ENCODE data around the gene BTBD7. TPM values are rescaled to one million over a fixed set of nuclear protein-coding genes. Genes with fewer than 3 reads are reported as not detected.

Gene BTBD7
- total RNA-seq: 10 to 100 TPM; 39.9 to 59.2 (median 45.6) TPM
- long read RNA-seq, donor 1, full-length matches to known transcripts: 6 of 22 reads
- long read RNA-seq, donor 1, partial matches to known transcripts: 7 of 22 reads
- long read RNA-seq, donor 1, other reads (novel, unspliced or antisense): 9 of 22 reads
- long read RNA-seq, donor 2, partial matches to known transcripts: 0 of 1 reads
- long read RNA-seq, donor 2, other reads (novel, unspliced or antisense): 1 of 1 reads

DNA sequence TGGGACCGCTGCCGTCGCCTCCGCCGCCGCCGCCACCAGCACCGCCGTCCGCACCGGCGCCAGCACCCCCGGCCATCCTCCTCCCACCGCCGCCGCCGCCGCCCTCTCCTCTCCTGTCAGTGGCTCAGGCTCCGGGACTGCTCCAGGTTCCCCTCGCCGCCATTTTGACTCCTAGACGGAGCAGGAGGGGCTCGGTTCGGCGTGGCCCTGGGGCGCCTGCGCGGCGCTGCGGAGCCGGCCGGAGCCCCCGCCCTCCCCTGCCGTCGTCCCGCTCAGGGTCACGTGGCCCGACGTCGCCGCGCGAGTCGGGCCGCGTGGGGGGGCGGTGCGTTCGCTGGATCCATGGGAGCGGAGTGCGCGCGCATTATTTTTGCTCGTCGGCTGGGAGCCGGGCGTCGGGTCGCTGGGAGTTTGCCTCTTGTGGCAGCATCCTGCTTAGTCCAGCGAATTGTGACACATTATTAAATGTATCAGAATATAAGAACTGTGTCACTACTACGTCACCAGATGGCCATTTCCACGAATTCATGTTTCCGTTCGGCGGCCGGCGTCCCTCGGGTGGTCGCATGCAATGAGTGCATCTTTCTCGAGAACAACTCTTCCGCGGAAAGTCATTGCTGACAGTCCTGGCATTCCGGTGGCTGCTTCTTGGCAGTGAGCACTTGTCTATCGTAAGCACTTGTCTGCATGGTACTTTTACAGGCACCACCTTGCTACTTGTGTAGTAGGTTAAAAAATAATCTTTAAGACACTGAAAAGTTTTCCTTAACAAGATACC is at the start of gene BTBD7:
Gene BTBD7, minus strand, starts transcription at position 184 of the 778 bp plus-strand sequence. CDS start 36,985 bp downstream, outside the sequence.
- intact Hi-C loops (cut with DNase I, micrococcal nuclease): no loop called here
- peak; percentile 96 for ATAC-seq
- H3K4me1 ChIP-seq (ENCODE audit: low read depth): peaks cover 38% of the 10 kb centered on the region

GRCh38 chr14:93381644-93382043 is 48.8 kb upstream of the BTBD7 start:
- DNase-seq (no peak), ATAC-seq (no peak)
- H3K9me3 ChIP-seq: no peaks in the 10 kb centered on the region
- intact Hi-C loops (cut with DNase I, micrococcal nuclease): no loop called here
- no peaks in the 10 kb centered on the region for H3K36me3 ChIP-seq (ENCODE audit: low read depth)
- TF ChIP-seq, protein P1, sequence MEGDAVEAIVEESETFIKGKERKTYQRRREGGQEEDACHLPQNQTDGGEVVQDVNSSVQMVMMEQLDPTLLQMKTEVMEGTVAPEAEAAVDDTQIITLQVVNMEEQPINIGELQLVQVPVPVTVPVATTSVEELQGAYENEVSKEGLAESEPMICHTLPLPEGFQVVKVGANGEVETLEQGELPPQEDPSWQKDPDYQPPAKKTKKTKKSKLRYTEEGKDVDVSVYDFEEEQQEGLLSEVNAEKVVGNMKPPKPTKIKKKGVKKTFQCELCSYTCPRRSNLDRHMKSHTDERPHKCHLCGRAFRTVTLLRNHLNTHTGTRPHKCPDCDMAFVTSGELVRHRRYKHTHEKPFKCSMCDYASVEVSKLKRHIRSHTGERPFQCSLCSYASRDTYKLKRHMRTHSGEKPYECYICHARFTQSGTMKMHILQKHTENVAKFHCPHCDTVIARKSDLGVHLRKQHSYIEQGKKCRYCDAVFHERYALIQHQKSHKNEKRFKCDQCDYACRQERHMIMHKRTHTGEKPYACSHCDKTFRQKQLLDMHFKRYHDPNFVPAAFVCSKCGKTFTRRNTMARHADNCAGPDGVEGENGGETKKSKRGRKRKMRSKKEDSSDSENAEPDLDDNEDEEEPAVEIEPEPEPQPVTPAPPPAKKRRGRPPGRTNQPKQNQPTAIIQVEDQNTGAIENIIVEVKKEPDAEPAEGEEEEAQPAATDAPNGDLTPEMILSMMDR (IDR thresholded peaks at IDR 0.05): no peak
- no peaks in the 10 kb centered on the region for H3K4me1 ChIP-seq (ENCODE audit: low read depth)
- no peak overlapping the region for H3K4me3 ChIP-seq

More for the DNA sequence above, at the start of gene BTBD7:
- H3K9me3 ChIP-seq: no peaks in the 10 kb centered on the region
- H3K36me3 ChIP-seq (ENCODE audit: low read depth): no peaks in the 10 kb centered on the region
- DNase-seq: peak; percentile 96 to 97 (median 97)
- peak within 1 kb of the TSS; percentile 94 for H3K4me3 ChIP-seq
- TF ChIP-seq, protein P1 (IDR thresholded peaks at IDR 0.05): no peak

DNA sequence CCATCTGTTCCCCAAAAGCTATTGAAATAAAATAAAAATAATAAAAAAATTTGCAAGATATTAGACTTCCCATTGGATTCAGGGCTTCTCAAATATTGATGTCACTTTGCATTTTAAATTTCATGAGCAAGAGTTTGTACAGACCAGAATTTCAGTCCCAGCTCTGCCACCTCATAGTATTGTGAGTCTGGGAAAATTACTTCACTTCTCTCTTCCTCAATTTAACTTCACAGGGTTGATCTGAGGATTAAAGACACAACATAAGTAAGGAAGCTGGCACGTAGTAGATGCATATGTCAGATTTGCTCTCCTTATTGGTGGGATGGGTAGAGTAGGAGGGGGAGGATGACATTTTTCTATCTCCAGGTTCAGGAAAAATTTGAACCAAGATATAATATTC is 47.0 kb upstream of the BTBD7 start:
- H3K36me3 ChIP-seq (ENCODE audit: low read depth): no peaks in the 10 kb centered on the region
- no peaks in the 10 kb centered on the region for H3K4me1 ChIP-seq (ENCODE audit: low read depth)
- no peaks in the 10 kb centered on the region for H3K9me3 ChIP-seq
- ATAC-seq: no peak
- no peak for DNase-seq
- TF ChIP-seq, protein P1 (IDR thresholded peaks at IDR 0.05): no peak
- intact Hi-C loops (cut with DNase I, micrococcal nuclease): no loop called here
- H3K4me3 ChIP-seq: no peak overlapping the region

- TF ChIP-seq, protein P1 (IDR thresholded peaks at IDR 0.05): no peak
- H3K4me1 ChIP-seq (ENCODE audit: low read depth): no peaks in the 10 kb centered on the region
- peak; percentile 65 for ATAC-seq
- DNase-seq: peak in 1 of 3 donors; percentile 15
- intact Hi-C loops (cut with DNase I, micrococcal nuclease): no loop called here
- no peaks in the 10 kb centered on the region for H3K36me3 ChIP-seq (ENCODE audit: low read depth)
- H3K4me3 ChIP-seq: no peak overlapping the region
- H3K9me3 ChIP-seq: no peaks in the 10 kb centered on the region
Observed at GRCh38 chr14:93375673-93376156, 42.9 kb upstream of the BTBD7 start.

DNA sequence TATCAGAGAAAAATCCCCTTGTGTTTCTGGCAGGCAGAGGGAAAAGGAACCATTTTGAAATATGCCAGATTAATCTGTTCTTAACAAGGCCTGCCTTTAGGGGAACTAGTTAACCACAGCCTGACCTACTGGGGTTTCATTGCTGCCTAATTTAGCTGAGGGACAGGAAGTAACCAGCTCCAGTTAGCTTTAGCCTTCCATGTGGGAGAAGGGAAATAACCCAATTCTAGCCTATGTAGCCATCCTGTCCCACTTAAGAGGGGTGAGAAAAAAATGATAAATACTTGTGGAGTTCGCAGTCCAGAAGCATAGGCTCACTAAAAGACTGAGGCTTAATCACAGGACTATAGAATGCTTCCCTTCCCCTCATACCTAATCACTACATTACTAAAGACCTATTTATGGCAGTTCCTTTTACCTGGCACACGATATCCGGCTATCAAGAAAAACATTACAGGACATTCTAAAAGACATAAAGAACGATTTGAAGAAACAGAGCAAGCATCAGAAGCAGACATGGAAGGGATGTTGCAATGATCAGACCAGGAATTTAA is 37.0 kb upstream of the BTBD7 start:
- peak in 1 of 3 donors; percentile 22 for DNase-seq
- TF ChIP-seq, protein P1 (IDR thresholded peaks at IDR 0.05): no peak
- Histone ChIP-seq H3K36me3 (ENCODE audit: low read depth) (no peaks in the 10 kb centered on the region), H3K4me1 (ENCODE audit: low read depth) (no peaks in the 10 kb centered on the region), H3K9me3 (no peaks in the 10 kb centered on the region), H3K4me3 (no peak overlapping the region)
- intact Hi-C loops (cut with DNase I, micrococcal nuclease): no loop called here
- ATAC-seq: peak; percentile 54
